HFF-Myc (cell line): ENCODE data around the gene LHFPL4.

ENCODE experiments used
- DNase-seq: peaks from one replicate; pipeline ENCODE4 v3.0.0-alpha.2; 2011; ENCODE audit warnings: low read depth; ENCODE audit errors: extremely low read depth
- H3K4me3 ChIP-seq: replicated peaks from 2 replicates; pipeline ENCODE4 v1.5.1; 2011; ENCODE audit warnings: low read depth, mild to moderate bottlenecking, control low read depth, low read length
- TF ChIP-seq, protein P1 (sequence below): IDR thresholded peaks from 2 replicates; pipeline ENCODE4 v1.5.1; 2012; ENCODE audit warnings: mild to moderate bottlenecking, low read depth, low read length, control low read depth; ENCODE audit errors: missing control alignments

The LHFPL4 gene

DNA sequence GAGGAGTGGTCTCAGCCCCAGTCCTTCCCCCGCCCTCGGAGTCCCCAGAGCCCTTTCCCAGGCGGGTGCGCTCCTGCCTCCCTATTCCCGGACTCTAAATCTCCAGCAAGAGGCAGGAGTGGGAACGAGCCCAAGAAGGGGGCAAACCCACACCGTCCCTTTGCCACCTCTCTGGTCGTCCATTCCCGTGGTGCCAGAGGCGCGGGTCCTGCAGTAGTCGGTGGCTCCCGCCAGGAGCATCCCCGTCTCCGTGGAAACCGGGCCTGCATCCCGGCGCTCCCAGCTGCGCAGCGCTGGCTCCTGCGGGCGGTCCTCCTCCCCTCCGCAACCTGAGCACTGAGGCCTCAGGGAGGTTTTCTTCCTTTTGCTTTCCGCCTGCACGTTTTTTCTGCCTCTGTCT is 44.8 kb downstream of the LHFPL4 start:
- DNase-seq = no peak
- TF ChIP-seq, protein P1, sequence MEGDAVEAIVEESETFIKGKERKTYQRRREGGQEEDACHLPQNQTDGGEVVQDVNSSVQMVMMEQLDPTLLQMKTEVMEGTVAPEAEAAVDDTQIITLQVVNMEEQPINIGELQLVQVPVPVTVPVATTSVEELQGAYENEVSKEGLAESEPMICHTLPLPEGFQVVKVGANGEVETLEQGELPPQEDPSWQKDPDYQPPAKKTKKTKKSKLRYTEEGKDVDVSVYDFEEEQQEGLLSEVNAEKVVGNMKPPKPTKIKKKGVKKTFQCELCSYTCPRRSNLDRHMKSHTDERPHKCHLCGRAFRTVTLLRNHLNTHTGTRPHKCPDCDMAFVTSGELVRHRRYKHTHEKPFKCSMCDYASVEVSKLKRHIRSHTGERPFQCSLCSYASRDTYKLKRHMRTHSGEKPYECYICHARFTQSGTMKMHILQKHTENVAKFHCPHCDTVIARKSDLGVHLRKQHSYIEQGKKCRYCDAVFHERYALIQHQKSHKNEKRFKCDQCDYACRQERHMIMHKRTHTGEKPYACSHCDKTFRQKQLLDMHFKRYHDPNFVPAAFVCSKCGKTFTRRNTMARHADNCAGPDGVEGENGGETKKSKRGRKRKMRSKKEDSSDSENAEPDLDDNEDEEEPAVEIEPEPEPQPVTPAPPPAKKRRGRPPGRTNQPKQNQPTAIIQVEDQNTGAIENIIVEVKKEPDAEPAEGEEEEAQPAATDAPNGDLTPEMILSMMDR = no peak

DNA sequence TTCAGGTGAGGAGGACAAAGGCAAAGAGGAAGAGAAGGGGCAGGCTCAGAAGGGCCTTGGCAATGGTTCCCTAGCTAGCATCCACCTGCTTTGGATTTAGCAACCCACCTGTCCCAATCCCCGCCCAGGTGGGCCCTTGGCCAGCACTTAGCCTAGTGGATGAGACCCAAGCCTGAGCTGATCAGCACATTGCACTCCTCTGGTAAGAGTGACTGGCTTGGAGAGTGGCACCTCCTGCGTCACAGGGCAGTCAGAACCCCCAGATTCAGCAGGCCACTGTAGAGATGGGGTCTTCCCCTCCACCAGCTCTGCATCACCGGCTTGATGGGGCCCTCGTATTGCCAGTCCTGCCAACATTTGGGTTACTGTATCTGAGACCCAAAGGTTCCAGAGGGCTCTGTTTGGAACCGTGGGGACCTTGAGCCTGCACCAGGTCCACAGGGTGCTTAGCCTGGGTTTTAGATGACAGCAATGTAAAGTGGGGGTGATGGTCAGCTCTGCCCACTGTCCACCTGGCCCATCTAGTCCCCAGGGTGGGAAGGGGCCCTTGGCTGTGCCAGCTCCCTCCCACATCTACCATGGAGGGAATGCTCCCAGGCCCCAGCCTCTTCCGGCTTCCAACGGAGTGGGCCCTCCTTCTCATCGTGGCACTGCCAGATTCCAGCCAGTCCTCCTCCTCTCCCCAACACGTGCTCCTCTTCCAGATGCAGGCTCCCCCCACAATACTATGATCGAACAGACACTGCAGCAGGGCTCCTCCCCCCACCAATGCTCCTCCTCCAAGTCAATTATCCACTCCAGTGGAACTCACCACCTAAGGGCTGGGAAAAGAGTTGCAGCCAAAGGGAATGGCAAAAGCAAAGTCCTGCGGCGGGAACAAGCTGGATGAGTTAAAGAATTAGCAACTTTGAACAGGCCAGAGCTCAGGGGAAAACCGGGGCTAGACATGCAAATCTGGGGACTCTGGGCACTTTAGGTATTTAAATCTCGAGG is 45.7 kb downstream of the LHFPL4 start:
- no peak overlapping the region for H3K4me3 ChIP-seq
- TF ChIP-seq, protein P1 = no peak
- DNase-seq = no peak

More for the DNA sequence above, 44.8 kb downstream of the LHFPL4 start:
- H3K4me3 ChIP-seq = no peak overlapping the region

DNA sequence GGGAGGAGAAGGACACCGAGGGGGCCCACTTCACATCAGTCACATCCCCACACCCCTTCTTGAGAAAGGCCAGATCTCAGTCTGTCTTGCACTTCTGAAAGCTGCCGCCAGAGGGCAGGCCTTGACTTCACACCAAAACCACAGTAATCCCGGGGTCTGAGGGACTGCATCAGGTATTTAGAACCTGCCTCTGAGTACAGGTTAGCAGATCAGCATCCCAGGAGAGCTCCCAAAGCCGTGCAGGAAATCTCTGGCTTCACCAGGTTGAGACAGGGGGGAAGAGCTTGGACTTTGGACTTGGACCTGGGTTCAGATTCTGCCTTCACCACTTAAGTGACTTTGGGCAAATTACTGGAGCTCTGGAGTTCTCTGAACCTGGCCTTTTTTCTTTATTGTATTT is 50.3 kb downstream of the LHFPL4 start:
- TF ChIP-seq, protein P1 = peak; percentile 95
- H3K4me3 ChIP-seq = no peak overlapping the region
- peak; percentile 37 for DNase-seq

DNA sequence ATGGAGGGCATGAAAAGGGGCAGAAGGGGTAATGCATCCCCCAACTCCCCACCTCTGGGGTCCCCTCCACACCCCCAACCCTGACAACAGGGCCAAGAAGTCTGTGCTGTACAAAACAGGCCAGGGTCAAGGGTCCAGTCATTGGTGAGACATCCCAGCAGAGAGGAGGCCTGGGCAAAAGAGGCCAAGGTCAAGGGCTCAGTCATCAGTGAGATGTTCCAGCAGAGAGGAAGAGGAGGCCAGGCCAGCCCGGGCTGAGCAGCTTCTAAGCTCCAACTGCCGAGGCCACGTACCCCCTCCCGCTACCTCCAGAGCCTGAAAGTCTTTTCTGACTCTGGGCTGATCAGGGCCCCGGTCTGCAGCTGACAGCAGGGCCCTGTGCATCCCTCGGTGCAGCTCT is 52.4 kb downstream of the LHFPL4 start:
- no peak for DNase-seq
- H3K4me3 ChIP-seq = no peak overlapping the region
- TF ChIP-seq, protein P1 = no peak

DNA sequence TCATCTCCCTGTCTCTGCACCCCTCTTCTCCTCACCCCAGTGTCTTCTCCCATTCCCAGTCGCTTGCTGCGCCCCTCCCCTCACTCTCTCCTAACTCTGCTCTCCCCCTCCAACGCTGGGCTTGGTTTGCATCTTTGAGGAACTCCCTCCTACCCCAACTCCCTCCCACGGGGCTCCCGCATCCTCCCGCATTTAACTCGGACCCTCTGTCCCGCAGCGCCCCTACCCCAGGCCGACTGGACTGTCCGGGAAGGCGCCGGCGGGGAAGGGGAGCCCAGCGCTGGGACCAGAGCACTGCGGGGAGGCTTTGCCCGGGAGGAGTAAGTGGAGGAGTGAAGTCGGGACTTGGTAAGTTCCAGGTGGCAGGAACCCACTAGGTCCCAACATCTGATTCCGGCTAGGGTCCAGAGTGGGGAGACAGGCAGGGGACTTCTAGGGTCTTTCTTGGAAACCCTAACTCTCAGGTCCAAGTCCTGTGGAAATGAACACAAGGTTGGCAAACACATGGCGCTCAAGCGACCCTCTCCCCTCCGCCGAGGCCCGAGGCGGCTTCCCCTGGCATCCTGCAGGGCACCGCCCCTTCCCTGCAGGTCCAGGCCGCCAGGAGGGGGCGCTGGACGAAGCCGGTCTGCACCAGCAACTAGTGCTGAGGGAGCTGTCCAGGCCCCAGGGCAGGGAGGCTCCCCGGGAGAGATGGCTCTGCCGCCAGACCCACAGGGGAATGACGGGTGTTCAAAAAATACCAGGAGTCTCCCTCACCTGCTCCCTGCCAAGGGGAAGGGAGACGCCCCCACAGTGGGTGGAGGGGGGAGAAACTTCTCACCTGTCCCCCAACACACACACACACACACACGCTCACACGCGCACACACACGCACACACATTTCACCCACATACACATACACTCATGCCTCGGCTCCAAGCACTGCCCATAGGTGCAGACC is 53.2 kb downstream of the LHFPL4 start:
- H3K4me3 ChIP-seq = no peak overlapping the region
- DNase-seq = no peak
- TF ChIP-seq, protein P1 = peak; percentile 88

DNA sequence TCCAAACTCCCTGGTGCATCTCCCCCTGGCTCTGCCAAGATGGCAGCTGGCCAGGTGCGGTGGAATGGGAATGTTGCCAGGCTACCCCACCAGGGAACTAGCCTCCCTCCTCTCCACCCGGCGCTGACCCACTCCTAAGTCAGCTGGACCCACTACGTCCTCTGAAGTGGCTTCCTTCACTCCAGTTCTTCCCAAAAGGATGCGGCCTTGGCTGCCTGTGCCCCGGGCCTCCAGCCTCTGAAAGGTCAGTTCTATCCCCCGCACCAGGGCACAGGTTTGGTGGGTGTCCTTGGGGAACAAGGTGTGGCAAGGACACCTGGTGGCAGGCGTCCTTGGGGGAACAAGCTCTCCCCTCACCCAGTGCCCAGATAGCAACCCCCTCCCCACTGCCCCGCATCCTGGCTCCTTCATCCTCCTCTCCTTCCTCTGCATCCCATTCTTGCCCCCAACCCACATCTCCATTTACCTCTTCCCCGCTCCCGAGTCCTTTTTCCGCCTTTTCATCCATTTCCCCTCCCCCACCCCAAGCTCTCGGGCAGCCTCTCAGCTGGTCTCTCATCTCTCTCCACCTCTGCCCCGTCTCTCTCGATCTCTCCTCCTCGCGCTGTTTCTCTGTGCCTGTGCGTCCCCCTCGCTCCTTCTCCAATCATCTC is 54.0 kb downstream of the LHFPL4 start:
- no peak overlapping the region for H3K4me3 ChIP-seq
- TF ChIP-seq, protein P1 = no peak
- no peak for DNase-seq
